Measurements from ENCODE around the gene ARHGAP22.

ARHGAP22 gene

DNA sequence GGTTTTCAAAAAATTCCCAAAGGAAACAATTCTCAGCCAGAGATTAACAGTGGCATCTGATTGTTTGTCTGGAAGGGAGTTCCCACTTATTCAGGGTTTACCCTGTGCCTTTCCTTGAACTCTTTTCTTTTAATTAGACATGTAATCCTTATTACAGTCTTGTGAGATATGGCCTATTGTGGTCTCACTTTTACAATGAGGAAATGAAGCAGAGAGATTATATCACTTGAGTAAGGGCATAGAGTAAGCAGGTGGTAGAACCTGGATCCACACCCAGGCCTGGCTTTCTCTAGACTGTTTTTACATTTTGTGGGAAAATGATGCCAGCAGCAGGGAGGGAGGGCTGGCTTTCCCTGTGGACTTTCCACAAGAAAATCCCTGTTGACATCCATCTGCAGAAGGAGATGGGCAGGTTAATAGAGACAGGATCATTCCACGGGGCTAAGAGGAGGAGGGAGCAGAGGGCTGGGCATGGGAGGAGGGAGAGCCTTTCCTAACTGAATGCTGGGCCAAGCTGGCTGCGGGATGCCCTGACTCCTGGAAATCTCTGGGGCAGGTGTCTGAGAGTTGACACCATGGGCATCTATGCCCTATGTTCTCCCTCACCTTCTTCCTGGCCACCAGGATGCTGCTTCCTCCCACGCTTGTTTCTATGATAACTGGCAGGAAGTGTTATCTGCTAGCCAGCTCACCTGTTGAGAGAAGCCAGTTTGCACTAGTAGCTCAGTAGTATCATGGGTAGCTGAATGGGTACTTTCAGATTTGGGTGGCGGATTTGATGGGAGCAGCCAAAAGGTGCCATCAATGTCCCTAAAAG lies 28.7 kb upstream of the ARHGAP22 start:
- DNase-seq, result no peak

DNA sequence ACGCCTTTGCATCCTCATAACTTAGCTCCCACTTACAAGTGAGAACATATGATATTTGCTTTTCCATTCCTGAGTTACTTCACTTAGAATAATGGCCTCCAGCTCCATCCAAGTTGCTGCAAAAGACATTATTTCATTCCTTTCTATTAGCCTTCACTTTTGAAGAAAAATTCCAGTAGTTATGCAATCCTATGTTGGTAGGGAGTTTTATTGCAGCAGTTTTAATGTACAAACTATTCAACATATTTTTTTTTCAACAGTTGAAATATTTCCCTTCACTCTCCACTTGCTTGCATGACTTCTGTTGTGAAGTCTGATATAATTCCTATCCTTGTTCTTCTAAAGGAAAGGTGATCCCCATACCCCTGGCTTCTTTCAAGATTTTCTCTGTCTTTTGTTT lies 27.3 kb upstream of the ARHGAP22 start:
- DNase-seq, result no peak

DNA sequence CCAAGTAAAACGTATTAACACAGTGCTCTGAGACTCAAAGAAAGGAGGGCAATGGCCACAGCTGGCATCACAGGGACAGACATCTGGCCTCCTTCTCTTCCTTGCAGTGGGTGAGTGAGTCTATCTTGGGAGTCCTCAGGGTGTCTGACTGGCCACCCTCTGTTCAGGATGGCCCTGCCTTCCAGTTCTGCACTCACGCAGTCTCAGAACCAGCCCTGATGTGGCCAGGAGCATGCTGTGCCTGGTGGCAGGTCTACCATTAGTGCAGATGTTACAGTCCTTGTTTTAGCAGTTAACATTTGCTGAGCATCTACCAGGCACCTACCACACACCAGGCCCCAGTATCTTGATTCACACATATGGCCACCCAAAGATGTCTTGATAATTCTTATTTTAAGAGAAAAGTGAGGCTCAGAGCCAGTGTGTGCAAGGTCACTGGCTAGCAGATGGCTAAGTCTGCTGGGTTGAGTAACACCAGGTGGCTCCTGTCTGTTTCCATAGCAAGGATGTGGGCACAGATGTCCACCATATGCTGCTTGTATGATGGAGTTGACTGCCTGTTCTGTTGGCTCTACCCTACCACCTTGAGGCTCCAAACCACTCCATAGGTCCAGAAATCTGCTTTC lies 23.2 kb upstream of the ARHGAP22 start:
- no peak for DNase-seq

DNA sequence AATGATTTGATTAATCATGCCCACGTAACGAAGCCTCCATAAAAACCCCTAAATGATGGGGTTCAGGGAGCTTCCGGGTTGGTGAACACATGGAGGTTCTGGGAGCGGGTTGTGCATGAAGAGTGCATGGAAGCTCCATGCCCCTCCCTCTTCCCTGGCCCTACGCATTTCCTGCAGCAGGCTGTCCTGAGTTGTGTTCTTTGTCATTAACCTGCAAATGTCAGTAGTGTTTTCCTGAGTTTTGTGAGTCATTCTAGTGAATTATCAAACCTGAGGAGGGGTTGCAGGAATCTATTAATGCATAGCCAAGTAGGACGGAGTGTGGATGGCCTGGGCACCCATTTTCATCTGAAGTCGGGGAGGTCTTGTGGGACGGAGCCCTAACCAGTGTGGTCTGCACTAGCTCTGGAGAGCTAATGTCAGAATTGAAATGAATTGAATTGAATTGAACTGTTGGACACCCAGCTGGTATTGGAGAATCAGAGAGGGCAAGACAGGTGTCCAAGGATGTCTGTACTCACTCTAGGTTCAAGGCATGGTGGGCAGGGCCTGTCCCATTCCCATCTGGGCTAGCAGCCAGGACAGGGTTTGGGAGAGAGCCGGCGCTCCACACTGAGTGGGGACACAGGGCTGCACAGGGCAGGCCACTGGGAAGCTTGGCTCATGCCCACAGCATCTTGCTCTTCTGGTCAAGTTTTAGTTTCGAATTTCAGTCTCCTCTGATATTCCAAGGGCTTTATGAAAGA lies 22.3 kb upstream of the ARHGAP22 start:
- DNase-seq, result no peak

- no peak for DNase-seq
Observed at GRCh38 chr10:48626447-48626846, 21.6 kb upstream of the ARHGAP22 start.

DNA sequence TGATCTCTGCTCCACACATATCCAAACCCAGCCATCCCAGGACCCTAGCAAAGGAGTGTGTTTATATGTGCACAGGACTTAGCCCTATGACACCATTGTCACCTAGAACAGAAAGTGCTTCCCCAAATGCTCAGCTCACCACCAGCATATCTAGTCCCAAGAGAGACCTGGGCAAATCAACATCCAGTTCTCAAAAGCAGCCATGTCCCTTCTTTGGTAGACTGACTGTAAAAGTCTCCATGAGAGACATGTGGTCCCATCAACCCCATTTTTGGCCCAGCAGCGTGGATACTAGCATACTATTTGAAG lies 20.9 kb upstream of the ARHGAP22 start:
- peak in 2 of 4 experiments; percentile 25 to 28 for DNase-seq

DNA sequence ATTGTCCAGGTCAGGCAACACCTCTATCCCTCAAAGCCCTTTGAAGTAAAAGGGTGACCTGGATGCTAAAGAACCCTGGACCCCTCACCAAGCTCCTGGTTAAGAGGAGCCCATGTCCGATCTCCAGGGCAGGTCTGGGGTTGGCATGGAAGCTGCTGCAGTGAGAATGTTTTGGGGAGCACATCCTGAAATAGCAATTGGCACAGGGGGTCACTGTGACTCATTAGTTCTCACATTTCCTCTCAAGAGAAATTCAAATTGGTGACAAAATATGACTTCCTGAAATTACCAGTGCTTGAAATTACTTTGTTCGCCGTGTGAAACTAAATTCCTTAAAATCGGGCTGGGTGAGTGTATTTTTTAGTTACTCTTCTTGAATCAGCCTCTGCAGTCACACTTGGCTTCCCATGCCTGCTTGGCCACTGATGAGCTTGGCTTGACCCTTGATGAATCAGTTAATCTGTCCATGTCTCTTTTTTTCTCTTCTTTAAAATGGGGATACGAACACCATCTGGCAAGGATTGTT lies 18.8 kb upstream of the ARHGAP22 start:
- peak; percentile 70 to 91 (median 82) for DNase-seq

DNA sequence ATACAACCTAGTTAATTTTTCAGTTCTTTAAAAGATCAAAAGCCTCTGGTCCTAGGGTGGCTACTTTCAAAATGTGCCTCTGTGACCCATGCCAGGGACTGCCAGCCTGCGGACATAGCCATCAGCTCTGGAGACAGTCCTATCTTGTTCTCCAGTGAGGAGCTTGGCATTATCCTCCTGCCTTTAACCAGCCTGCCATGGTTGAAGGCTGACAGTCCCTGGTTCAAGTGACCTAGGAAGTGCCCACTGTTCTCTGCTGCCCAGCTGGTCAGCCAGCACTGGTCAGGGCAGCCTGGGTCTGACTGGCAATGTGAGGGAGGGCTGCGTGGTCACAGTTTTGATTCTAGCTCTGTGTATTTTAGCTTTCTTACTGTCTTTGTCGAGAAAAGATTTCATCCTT lies 18.1 kb upstream of the ARHGAP22 start:
- no peak for DNase-seq

DNA sequence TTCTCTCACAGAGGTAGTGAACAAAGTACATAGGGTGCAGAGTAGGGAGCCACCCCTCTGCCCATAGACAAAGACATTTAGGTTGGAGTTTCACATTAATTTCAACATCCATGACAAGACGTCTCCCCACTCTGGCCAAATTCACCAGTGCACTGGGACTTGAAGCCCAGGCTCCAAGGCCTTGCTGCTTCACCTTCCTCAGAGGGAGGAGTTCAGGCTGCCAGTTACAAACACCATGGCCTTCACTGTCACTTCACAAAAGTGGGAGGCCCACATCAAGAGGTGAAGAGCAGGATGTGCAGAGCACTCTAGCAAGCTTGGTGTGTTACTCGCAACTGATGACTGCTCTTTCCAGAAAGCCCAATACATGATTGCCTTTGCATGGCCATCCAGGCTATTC lies 15.8 kb upstream of the ARHGAP22 start:
- no peak for DNase-seq

DNA sequence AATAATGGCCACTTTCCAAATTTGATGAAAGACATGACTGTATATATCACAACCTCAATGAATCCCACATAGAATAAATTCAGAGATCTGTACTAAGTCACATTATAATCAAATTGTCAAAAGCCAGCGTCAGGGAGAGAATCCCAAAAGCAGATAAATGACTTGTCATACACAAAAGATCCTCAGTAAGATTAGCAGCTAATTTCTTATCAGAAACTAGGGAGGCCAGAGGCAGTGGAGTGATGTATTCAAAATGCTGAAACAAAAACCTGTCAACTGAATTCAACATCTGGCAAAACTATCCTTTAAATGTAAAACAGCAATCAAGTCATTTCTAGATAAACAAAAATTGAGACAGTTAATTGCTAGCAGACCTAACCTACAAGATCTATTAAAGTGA lies 11.6 kb upstream of the ARHGAP22 start:
- no peak for DNase-seq

DNA sequence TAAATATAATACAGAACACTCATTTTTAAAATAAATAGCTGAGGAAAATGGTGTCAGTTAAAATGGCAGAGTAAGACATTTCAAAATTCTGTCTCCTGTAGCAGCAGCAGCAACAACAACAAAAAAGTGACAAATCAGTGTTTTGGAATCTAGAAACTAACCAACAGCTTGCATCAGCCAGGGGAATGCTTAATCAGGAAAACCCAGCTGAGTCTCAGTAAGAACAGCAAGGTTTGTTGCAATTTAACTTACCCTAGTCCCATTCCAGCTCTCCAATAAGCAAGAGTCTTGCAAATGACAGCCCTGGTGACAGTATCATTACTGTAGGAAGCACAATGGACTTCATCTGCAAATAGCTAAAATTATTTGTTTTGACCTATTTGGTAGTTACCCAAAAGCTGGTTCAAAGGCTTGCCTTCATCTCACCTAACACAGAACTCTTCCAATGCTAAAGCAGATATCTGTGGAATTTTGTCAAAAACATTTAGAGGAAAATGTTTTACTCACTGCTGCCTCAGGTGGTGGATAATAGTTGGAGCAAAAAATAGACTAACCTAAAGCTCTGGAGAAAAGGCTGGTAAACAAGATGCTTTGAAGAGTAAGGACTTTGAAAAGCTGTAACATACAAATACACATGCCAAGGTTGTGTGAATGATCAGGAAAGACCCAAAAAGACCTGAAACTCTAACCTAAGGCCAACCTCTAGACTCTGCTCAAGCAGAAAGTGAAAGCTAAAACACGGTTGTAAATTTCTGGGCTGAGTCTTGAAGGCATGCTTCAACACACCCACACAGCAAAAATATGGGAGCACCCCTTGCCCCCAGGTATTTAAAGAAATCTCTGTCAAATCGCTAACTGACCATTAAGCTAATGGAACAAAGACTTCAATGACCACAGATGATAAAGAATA lies 9.9 kb upstream of the ARHGAP22 start:
- DNase-seq, result peak; percentile 54 to 81 (median 64)

GRCh38 chr10:48613016-48613415 lies 8.1 kb upstream of the ARHGAP22 start:
- peak in 3 of 4 experiments; percentile 47 to 78 (median 65) for DNase-seq

DNA sequence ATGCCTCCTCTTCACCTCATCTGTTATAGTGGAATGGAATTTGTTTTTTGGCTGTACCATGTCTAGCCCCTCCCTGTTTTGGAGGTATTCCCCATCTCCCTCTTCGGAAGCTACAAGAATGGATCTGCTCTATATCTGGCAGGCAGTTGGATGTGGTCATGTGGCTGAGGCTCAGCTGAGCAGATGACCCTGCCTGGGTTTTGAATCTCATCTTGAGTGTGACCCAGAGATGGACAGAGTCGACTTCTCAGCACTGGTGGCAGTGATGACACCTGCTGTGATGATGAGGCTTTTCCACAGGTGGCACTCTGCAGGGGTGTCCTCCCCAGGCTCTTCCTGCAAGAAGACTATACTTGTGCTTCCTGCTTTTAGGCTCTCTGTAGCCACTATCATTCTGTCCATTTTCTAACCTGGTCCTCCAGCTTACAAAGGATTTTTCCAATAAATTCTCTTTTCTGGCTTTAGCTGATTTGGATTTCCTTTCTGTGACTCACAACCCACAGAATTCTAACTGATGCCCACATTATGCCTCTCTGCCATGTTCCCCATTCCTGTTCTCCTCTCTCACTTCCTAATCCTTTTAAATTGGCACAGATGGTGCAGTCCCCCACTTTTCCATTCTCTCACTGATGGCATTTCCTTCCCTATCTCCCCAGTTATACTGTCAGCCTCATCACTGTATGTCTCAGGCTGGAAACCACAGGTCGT lies 7.5 kb upstream of the ARHGAP22 start:
- DNase-seq, result peak; percentile 63 to 86 (median 70)

DNA sequence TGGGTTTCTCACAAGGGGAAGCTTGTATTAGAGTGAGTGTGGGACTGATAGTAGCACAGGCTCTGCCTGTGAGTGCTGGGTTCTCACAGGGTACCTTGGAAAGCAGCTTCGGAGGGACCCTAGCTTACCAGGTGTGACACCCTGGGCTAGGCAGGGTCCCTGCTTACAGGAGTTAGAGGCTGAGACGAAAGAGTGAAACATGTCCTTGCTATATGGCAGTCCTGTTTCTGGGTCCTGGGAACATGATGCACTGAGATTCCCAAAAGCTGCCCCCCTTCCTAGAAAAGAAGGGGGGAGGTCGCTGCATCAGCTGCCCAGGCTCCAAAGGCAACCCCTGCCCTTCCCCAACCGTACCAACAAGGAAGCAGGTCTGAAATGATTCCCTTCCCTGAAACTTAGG lies 6.3 kb upstream of the ARHGAP22 start:
- DNase-seq, result no peak

- peak in 3 of 4 experiments; percentile 19 to 36 (median 35) for DNase-seq
Observed at GRCh38 chr10:48610585-48611093, 5.8 kb upstream of the ARHGAP22 start.

DNA sequence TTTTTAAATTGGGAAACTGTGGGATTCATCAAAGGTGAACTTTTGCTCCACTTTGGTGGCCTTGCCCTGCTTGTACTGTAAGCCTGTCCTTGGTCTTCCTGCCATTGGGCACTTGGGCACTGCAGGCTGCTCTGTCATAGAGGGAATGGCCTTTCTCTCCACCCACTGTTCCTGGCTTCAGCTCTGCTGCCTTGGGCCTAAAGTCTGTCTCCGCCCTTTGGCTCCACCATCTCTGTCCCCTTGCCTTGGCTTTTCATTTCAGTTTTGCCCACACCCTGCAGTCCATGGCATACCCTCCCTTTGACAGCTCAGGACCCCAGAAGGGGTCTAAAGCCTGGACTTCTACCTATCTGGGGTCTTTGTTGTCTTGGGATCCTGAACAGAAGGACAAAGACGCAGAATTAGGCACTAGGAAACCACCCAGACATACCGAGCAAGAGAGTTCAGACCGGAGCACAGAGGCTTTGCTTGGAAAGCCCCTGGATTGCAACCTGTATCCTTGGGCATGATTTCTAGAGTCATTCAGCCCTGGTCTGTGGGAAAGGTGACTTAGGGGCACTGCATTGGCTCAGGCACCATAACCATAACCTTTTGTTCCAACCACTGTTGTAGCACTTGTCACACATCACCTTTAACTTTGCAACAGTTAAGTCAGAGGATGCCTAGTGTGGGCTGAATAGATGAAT lies 5.2 kb upstream of the ARHGAP22 start:
- DNase-seq, result no peak

DNA sequence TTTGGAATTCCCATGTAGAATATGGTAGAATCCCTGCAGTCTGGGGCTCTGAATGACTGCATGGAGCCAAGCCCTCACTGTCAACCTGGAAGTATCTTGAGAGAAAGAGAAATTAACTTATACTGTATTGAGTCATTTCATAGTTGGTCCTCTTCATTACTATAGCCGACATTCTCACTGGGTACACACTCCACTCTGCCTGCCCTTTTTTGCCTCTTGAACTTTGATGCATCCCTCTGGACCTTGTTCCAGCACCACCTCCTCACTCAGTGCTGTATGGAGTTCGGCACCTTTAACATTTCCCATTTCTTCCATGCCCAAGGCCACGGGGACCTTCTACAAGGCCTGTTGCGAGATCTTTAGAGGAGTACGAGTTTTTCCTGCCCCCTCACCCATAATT lies 4.6 kb upstream of the ARHGAP22 start:
- no peak for DNase-seq

- peak in 1 of 4 experiments; percentile 32 for DNase-seq
Observed at GRCh38 chr10:48608976-48609375, 4.1 kb upstream of the ARHGAP22 start.

- DNase-seq, result peak in 3 of 4 experiments; percentile 37 to 61 (median 55)
Observed at GRCh38 chr10:48608279-48608681, 3.4 kb upstream of the ARHGAP22 start.

Measured in suppressor macrophage (primary cell).